ENCODE results near the gene MAST2.

MAST2 gene

DNA sequence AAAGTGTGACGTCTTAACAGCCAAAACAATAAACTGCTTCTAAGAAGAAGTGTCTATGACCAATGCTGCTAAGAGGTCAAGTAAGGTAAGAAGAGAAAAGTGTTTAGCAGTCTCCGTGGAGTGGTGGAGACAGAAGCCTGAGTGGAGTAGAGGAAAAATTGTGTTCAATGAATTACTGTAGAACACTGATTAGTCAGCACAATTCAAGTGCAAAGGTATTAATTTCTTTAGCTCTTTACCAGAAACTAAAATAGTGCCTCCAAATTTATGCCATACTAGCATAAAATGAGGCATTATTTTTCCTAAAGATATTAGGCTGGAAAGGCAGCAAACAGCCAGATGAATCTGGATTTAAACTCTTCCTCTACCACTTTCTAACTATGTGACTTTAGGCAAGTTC is 272.9 kb downstream of the MAST2 start:
- DNase-seq, result no peak

DNA sequence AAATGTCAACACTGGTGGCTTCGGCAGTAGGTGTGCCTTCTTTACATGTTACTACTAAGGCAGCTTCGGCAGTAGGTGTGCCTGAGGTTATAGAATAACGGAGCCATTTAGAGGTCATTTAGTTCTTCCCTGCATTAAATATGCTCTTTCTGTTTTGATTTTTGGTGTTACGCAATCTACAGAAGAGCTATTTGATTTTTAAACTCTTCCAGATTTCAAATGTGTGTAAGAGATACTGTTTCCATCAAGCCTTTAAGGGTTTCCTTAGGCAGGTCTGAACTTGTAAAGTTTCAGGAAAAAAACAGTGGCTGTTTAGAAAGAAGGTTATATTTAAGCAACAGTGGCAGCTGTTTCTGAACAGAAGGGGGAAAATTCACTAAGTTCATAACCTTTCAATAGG is 274.2 kb downstream of the MAST2 start:
- DNase-seq, result no peak

DNA sequence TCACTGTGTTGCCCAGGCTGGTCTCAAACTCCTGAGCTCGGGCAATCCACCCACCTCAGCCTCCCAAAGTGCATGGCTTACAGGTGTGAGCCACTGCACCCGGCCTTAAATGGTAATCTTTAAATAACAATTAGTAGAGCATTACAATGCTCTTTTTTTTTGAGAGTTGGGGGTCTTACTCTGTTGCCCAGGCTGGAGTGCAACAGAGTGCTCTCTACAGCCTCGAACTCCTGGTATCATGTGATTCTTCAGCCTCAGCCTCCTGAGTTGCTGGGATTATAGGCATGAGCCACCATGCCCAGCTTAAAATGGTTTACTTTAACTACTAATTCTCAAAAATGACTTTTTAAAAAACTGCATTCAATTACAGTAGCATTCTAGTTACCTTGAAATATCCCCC is 276.8 kb downstream of the MAST2 start:
- DNase-seq, result no peak

DNA sequence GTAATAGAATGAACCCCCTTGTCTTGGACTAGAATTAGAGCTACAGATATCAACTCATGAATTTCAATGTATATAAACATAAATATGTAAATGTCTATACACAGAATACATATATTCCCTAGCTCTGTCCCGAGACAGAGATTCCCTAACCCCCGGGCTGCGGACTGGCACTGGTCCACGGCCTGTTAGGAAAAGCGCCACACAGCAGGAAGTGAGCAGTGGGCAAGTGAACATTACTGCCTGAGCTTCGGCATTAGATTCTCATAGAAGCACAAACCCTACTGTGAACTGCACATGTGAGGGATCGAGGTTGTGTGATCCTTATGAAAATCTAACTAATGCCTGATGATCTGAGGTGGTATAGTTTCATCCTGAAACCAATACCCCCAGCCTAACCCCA is 277.8 kb downstream of the MAST2 start:
- no peak for DNase-seq

DNA sequence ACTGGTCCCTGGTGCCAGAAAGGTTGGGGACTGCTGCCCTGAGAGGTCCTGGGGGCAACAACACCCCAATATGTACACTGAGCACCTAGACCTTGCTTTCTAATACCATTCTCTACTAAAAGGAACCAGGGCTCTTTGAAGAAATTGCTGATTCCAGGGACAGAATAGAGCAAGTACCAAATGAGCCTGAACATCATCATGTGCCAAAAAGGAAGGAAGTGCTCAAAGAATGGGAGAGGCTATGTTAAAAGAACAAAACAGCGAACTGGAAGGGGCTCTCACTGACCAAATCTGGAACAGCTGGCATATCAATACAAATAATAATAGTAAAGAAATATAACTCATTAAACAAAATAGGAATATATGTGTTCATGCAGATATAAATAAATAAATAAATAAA is 278.2 kb downstream of the MAST2 start:
- no peak for DNase-seq

DNA sequence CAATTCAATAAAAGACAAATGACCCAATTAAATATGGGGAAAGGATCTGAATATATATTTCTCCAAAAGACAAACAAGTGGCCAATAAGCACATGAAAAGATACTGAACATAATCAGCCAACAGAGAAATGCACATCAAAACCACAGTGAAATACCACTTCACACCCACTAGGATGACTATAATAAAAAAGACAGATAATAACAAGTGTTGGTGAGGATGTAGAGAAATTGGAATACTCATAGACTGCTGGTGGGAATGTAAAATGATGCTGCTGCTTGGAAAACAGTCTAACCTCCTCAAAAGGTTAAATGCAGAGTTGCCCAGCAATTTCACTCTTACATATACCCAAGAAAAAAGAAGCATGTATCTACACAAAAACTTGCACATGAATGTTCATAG is 280.2 kb downstream of the MAST2 start:
- DNase-seq, result no peak

DNA sequence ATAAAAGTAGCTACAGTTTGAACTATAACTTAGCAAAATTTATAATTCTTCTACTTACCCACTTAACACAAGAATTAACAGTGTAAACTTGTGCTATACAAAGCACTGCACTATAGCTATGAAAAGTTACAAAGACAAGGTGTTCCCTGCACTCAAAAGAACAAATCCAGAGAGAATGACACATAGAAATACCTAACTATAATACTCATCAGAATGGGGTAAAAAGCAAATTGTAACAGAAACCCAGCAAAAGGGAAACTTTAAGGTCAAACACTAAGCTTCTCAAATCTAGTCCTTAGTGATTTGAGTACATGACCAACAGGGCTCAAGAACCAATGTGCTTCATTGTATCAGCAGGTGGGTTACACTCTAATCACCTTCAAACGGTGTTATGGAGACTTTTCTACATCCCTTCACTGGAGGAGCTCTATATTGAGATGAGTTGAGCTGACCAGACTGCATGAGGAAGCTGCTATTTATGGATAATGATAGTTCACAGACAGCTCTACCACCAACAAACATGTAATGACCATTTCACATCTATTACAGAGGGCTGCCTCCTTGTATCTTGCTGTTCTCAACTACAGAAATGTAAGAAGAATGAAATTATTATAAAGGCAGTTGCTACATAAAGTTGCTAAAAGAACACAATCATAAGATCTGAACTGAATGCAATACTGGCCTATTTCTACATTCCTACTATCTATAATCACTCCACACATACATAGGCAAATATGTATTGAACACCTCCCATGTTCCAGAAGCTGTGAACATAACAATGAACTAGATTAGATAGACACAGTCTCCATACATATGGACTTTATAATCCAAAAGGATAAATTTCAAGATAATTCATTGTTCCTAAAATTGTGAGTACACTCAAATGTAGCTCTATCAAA is 281.4 kb downstream of the MAST2 start:
- no peak for DNase-seq
